Stimulated activated CD4-positive, alpha-beta T cell treated with anti-CD3 and anti-CD28 coated beads, Interleukin-4, amount 100 ng/mL, for 48 hours (primary cell): ENCODE measurements around the gene GALNS.
A peak's percentile ranks its signal among the peaks of the same experiment; 100 is the strongest.

Experiments used
- DNase-seq, 2 donors: peaks; one replicate each; pipeline ENCODE4 v3.0.0-alpha.2; 2020; ENCODE audit warnings: low read depth in 2 of 2

GALNS gene

DNA sequence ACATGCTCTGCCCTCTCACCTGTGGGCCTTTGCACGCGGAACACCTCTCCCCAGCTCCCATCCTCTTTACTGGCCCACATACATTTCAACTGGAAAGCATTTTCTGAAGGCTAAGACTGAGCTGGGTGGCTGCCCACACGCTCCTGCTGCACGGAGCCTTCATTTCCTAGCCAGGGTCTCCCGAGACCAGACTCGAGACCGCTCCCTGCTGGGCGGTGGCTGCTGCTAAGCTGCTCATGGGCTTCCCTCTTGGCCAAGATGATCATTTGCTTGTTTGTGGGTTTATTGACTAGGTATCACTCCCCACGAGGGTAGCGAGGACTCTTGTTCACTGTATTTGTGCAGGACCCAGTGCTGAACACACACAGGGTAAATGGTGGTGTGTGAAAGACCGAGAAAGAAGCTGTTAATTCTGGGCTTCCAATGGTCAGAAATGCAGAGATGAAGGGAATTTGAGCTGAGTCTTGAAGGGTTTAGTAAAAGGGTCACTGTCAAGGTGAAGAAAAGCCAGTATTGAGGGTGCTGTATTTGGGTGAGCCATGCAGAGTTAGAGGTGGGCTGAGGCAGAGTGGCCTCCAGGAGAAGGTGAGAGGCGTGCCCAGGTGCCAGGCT is 1.1 kb upstream of the GALNS start:
- DNase-seq, result peak; percentile 66 to 69

DNA sequence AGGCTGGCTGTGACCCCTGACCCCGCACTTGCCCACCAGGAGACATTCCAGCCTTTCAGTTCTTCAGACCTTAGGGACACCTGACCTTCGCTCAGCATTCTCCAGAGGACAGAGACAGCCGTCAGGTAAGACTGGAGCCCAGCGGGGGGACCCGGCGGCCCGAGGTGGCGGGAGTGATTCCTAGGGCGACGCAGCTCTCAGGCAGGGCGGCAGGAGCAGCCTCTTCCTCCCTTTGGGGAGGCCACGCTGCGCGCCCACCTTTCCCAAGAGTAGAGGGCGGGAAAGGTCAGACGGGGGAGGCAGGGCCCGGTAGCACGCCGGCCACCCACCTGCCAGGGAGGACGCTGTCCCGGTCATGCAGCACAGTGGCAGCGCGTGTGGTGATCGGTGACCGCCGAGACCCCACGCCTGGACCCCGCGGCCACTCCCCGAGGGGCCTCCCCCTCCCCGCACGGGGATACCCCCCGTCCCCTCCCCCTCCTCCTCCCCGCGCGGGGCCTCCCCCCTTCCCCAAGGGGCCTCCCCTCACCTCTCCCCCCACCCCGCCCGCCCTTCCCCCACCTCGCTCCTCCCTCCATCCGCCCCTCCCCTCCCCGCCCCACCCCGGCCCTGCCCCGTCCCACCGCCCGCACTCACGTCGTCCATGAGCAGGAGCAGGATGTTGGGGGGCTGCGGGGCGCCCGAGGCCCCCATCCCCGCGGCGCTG is 472 bp downstream of the GALNS start:
- no peak for DNase-seq

DNA sequence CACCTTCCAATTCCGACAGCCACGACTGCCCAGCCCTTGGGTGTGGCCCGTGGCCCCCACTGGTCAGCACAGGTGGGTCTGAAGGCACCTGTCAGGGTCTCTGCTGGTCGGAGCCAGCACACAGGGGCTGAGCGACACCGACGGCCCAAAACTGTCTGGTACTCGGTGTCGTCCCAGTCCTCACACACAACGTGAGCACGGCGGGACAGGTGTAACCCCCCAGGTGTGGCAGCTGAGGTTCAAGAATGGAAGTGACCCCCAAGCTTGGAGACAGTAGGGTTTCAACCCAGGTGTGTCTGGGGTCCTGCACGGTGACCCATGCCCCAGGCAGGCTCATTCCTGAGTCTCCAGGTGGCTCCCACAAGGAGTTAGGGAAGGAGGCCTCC is 1.0 kb downstream of the GALNS start:
- no peak for DNase-seq

DNA sequence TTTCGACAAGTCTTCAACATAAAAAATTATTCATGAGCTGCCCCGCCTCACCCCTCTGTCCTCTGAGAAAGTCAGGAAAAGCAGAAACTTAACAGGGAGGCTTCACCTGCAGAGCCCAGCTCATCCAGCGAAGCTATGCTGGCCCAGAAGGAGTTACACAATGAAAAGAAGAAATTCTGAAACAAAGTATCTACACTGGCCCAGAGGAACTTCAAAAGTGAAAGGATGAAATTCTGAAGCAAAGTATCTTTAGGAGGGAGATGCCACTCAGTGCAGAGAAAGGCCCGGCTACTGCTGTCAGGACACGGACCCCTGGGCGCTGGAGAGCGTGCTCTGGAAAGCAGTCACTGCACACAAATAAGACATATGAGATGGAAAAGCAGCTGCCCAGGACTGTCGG is 1.6 kb downstream of the GALNS start:
- DNase-seq, result no peak

DNA sequence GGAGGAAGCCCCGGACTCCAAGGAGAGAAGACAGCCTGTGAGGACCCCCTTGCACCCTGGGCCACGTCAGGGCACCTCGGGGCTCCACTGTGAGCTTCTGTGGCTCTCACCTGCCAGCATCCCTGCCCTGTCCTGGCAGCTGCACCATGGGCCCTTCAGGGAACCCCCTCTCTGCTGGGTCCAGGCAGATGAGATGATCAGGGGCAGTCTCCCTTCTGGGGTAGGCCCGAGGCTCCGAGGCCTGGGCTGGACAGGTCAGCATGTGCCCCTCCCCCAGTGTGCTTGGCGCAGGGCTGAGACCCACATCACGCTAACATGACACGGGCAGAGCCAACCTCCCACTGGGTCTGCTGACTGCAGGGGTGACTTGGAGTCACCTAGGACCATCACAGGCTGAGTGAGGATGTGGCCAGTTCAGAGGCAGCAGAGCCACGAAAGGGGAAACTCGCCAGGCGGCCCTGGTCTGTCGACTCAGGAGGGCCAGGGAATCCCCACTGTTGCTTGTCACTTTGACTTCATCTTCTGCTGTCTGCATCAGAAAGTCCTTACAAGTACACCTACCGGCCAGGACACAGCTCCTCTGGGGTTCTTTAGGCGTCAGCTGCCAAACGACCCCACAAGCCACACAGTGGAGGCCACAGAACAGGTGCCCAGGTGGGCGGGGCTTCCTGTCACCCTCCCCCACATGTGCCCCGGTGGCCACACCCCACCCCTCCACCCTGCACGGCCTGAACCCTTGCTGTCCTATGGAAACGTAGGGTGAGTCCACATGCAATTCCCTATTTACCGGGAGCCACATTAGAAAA is 2.2 kb downstream of the GALNS start:
- no peak for DNase-seq

DNA sequence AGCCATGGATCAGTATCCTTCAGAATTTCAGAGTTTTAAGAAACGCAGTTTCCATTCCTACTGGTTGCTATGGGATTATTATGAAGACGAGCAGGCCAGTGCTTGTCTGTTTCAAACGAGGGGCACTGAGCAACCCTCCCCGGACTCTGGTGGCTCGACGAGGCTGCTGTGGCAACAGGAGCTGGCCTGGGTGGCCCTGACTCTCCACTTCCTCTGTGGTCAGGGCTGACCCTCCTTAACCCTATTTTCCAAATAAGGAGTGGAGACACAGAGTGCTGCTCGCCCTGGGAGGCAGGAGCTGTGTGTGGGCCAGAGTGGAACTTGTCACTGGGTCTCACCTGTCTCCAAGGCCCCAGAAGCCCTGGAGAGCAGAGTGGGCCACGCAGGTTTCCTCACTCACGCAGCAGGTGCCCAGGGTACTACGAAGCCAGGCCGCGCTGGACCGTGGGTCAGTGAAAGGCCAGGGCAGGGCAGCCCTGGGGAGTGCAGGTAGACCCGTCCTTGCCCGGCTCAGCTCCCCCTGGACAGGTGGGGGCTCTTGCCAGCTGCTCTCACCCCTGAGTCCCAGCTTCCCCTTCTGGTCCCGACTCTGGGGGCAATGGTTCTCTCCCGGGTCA is 3.3 kb downstream of the GALNS start:
- no peak for DNase-seq

DNA sequence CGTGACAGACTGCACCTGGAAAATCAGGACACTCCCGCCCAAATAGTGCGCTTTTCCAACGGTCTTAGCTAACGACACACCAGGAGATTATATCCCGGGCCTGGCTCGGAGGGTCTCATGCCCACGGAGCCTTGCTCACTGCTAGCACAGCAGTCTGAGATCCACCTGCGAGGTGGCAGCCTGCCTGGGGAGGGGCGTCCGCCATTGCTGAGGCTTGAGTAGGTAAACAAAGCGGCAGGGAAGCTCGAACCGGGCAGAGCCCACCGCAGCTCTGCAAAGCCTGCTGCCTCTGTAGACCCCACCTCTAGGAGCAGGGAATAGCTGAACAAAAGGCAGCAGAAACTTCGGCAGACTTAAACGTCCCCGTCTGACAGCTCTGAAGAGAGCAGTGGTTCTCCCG is 5.1 kb downstream of the GALNS start:
- no peak for DNase-seq

DNA sequence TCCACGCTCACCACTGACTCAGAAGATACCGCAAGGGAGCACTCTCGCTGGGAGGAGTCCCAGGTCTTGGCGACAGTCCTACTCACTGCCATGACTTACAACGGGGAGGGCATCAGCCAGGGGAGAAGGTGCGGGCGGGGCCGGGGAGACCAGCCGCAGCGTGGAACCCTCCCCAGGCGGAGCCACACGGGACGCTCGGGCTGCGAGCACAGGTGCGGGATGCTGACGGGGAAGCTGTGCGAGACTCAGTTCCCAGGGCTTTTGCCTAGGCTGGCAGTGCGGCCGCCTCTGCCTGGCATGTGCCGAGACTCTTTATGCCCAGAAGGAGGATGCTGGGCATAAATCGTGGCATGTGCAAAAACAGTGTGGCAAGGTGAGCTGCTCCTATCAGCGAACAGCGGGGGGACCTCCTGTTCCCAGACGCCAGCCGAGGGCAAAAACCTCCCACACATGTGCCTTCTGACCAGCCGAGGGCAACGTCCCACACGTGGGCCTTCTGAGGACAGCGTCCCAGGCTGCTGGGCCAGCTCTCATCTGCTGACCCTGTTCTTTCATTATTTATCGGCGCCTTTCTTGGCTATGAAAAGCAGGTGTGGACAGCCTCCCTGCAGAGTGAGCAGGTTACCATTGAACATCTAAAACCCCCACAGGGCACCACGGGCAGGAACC is 6.1 kb downstream of the GALNS start:
- no peak for DNase-seq

DNA sequence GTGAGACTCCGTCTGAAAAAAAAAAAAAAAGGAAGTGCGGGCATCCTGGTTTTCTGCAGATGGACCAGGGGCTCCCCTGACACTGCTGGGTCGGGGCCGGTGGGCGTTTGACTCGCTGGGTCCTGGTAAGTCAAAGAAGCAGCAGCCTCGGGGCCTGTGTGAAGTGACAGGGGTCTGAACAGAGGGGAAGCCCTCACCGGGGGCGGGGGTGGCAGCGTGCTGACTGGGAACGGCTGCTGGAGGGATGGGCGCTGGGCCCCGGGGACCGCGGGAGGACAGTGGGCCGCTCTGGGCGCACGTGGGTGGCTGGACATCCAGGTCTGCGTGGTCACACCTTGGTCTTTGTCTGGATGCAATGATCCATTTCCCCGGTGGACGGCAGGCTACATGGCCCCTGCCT is 8.2 kb downstream of the GALNS start:
- no peak for DNase-seq

DNA sequence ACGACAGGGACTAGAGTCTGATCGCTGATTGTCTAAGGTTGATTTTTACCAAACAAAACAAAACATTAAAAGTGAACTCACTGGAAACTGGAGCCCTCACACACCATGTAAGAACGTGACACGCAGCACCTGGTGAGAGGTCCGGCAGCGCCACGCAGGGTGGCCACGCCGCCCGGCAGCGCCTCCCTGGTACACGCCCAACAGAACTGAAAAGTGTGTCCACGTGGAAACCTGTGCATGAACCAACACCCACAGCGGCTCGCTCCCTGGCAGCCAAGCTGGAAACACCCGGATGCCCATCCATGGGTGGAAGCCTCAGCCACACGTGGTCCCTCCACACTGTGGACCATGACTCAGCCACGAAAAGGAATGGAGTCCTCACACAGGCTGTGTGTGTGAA is 9.1 kb downstream of the GALNS start:
- DNase-seq, result no peak

DNA sequence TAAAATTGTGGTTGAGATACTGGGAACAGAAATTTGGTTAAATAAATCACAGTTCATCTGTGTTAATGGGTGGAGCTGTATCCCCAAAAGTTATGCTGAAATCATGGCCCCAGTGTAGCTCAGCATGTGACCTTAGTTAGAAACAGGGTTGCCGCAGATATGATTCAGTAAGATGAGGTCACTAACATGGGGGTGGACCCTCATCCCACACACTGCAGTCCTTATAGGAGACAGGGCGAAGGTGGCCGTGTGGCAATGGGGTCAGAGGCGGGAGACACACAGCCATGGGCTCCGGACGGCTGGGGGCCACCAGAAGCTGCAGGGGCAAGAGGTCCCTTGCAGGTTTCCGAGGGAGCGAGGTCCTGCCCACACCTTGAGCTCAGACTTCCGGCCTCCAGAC is 10.7 kb downstream of the GALNS start:
- no peak for DNase-seq

DNA sequence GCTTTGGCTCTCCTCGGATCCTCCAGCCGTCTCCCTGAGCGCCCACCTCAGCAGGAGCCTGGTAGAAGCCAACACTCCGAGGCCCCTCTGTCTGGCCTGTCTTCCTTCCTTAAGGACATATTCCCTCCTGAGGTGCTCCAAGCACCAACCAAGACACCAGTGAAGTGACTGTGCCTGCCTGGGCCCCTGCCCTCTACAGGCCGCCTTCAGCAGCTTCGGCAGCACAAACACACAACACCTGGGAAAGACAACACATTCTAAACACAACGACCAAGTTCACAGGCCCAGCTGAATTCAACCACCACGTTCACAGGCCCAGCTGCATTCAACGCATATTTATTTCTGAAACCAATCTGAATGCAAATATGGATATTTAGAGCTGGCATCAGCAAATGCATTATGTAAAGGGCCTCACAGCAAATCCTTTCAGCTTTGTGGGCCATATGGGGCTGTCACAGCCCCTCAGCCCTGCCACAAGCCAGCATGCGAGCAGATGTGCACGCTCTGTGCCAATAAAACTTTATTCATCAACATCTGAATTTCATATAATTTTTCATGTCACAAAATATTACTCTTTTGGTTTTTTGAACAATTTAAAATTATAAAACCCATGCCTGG is 12.2 kb downstream of the GALNS start:
- DNase-seq, result no peak

DNA sequence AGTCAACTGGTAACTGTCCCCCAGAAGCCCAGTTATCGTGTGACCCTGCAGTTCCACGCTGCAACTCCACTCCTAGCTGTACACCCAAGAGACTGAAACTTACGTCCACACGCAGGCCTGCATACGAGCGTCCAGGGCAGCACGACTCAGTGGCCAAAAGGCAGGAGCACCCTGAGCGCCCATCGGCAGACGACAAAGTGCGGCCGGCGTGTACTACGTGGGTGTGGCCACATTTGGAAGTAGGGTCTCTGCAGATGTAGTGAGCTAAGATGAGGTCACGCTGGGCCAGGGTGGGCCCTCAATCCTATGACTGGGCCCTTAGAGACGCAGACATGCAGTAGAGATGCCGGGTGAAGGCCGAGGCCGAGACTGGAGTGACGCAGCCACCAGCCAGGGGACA is 13.5 kb downstream of the GALNS start:
- no peak for DNase-seq

DNA sequence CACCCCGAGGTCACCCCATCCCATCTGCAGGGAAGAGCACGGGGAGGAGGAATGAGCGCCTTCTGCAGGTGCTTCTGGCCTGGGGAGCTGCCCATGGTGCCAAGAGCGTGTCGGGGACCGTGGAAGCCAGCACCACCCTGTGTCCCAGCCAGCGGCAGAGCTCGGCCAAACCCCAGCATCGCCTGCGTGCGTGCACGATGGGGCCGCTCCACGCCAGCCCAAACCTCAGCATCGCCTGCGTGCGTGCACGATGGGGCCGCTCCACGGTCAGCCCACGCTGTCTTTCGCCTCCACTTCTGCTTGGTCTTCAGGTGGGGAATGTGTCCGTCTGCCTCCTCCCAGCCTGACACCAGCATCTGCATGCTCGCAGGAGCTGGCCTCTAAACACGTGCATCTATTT is 13.9 kb downstream of the GALNS start:
- no peak for DNase-seq

DNA sequence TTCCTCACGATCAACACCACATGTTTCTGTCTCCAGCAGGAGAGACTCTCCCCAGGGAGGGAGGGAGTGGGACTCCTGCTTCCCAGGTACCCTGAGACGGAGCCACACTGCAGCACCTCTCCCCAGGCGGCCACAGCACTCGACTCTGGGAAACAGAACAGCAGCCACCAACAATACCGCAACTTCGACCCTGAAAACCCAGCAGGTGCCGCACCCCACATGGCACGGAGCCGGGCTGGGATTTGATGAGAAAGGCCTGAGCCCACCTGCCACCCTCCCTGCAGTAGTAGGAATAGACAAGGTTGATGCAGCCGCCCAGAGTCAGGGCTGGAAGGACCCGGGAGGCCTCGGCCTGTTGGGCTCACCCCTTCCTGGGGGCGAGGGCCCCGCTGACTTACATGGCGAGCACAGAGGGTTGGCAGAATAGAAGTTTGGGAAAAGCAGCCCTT is 14.4 kb downstream of the GALNS start:
- DNase-seq, result no peak

DNA sequence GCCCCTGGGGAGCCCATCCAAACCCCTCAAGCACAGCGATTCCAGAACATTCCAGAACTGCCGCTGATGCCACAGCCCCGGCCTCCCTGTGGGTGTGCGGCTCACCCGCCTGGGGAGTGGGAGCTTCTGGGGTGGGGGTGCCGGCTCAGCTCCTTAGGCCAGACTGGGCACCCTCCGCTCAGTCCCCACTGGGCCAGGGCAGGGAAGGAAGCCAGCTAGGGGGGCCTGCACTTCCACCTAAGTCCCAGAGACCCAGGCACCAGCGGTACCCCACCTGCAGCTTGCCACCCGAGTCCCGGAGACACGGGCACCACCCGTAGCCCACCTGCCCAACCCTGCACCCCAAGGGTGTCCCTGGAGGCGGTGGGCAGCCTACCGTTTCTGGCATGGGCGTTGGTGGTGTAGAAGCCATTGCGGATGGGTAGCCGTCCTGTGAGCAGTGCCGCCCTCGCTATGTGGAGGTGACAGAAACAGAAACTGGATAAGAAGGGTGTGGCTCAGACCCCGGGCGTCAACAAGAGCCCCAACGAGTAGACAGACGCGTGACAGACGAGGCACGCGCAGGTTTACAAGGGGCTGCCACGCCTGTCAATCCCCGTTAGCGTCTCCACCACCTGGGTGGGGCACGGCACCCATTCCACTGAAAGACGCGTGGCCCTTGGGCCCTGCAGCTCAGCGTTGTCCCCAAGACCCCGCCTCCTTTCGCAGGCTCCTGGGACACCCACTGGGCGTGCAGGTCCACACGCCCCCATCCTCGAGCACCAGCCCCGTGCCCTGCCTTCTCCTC is 15.0 kb downstream of the GALNS start:
- DNase-seq, result no peak

DNA sequence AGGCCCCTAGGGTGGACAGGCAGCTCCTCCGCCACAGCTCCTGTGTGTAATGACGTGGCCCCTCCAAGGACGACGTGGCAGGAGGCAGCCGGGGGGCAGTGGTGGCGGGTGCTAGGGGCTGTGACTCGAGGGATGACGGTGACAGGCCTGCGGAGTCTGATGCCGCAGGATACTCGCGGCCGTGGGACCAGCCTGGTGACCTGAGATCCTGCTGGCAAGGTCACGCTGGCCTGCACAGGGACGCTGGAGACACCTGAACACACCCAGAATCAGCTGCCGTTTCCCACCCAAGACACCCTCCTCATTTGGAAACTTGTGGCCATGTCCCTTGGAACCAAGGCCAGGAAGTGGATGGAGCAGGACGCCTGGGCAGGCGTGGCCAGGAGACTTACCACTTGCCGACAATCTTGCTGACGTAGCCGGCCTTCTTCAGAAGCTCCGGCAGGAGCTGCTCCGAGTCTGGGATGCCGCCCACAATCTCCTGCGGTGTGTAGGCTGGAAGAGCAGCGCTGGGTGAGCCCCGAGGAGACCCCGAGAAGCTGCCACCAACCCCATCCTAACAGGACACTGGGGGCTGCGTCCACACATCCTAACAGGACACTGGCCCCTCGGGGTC is 16.0 kb downstream of the GALNS start:
- no peak for DNase-seq

DNA sequence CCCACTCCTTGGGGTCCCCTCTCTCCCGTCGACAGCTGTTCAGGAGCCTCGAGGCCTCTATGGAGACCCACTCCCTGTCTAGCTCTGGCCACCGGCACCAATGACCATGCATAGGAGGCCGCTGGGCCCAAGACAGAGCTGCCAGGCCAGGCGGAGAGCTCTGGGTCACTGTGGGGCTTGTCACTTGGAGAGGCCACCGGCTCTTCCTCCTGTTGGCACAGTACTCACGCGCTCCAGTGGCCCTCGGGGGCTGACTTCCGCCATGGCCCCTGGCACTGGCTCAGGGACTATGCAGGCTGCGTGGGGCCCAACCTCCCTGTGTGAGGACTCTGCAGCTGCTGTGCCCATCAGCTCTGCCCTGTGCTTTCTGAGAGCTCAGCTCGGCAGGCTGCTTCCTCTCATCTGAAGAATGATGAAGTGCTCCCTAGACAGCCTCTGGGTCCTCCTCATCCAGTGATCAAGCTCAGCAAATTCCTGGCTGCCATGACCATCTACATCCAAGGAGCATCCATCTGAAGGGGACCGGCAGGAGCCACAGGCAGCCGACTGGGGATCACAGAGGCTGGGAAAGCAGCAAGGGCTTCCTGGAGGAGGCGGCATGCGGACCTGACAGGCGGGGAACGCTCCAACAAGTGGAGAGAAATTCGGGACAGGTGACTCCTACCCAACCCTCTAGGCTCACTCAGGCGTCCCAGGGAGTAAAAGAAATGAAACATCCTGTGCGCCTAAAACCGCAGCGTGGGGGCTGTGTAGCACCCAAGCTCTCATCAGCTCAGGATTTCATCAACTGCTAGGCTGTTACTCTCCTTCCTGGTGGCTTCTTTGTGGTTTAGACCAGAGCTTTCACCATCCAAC is 16.8 kb downstream of the GALNS start:
- no peak for DNase-seq

DNA sequence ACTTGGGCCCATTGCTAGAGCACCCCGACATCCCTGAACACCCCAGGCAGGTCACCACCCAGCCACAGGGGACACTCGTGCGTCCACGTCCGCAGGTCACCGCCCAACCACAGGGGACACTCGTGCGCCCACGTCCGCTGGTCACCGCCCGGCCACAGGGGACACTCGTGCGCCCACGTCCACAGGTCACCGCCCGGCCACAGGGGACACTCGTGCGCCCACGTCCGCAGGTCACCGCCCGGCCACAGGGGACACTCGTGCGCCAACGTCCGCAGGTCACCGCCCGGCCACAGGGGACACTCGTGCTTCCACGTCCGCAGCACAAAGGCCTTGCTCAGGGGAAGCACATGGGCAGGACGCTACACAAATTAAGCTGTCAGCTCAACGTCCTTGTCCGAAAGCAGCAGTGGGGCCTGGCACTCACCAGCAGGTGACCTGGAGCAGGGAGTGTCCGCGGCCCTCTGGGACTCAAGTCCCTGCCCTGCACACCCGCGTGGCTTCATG is 17.7 kb downstream of the GALNS start:
- no peak for DNase-seq
